ENCODE measurements around the gene TEC.

The TEC gene

GRCh38 chr4:48266781-48267180, 2.9 kb downstream of the TEC start:
- Histone ChIP-seq H3K9ac (ENCODE audit: low read length) (no peak overlapping the region), H3K36me3 (ENCODE audit: insufficient read depth, low read length) (no peaks in the 10 kb centered on the region), H3K27me3 (ENCODE audit: control insufficient read depth in 1 of 2, insufficient read depth in 2 of 2, low read length in 2 of 2) (no peaks in the 10 kb centered on the region), H3K9me3 (ENCODE audit: low read length) (no peaks in the 10 kb centered on the region), H3K4me3 (ENCODE audit: low read depth in 1 of 2, low read length in 2 of 2) (no peak overlapping the region), H3K4me1 (ENCODE audit: insufficient read depth, low read length) (no peaks in the 10 kb centered on the region), H3K27ac (ENCODE audit: low read depth, low read length) (no peak overlapping the region)

GRCh38 chr4:48262926-48263325, 6.7 kb downstream of the TEC start:
- H3K4me1 ChIP-seq (ENCODE audit: insufficient read depth, low read length) = no peaks in the 10 kb centered on the region
- H3K27ac ChIP-seq (ENCODE audit: low read depth, low read length) = no peak overlapping the region
- H3K9ac ChIP-seq (ENCODE audit: low read length) = no peak overlapping the region

GRCh38 chr4:48262484-48262883, 7.2 kb downstream of the TEC start:
- Histone ChIP-seq H3K9ac (ENCODE audit: low read length) (no peak overlapping the region), H3K4me3 (ENCODE audit: low read depth in 1 of 2, low read length in 2 of 2) (no peak overlapping the region), H3K4me1 (ENCODE audit: insufficient read depth, low read length) (no peaks in the 10 kb centered on the region), H3K36me3 (ENCODE audit: insufficient read depth, low read length) (no peaks in the 10 kb centered on the region), H3K27ac (ENCODE audit: low read depth, low read length) (no peak overlapping the region), H3K9me3 (ENCODE audit: low read length) (no peaks in the 10 kb centered on the region), H3K27me3 (ENCODE audit: control insufficient read depth in 1 of 2, insufficient read depth in 2 of 2, low read length in 2 of 2) (no peaks in the 10 kb centered on the region)

More at GRCh38 chr4:48262926-48263325, 6.7 kb downstream of the TEC start:
- no peaks in the 10 kb centered on the region for H3K27me3 ChIP-seq (ENCODE audit: control insufficient read depth in 1 of 2, insufficient read depth in 2 of 2, low read length in 2 of 2)
- no peak overlapping the region for H3K4me3 ChIP-seq (ENCODE audit: low read depth in 1 of 2, low read length in 2 of 2)
- no peaks in the 10 kb centered on the region for H3K9me3 ChIP-seq (ENCODE audit: low read length)
- H3K36me3 ChIP-seq (ENCODE audit: insufficient read depth, low read length) = no peaks in the 10 kb centered on the region

- Histone ChIP-seq H3K27me3 (ENCODE audit: control insufficient read depth in 1 of 2, insufficient read depth in 2 of 2, low read length in 2 of 2) (no peaks in the 10 kb centered on the region), H3K9ac (ENCODE audit: low read length) (no peak overlapping the region), H3K9me3 (ENCODE audit: low read length) (no peaks in the 10 kb centered on the region), H3K36me3 (ENCODE audit: insufficient read depth, low read length) (no peaks in the 10 kb centered on the region), H3K4me1 (ENCODE audit: insufficient read depth, low read length) (no peaks in the 10 kb centered on the region), H3K27ac (ENCODE audit: low read depth, low read length) (no peak overlapping the region), H3K4me3 (ENCODE audit: low read depth in 1 of 2, low read length in 2 of 2) (no peak overlapping the region)
These were observed 8.4 kb downstream of the TEC start for GRCh38 chr4:48261281-48261680.

GRCh38 chr4:48259748-48260147, 9.9 kb downstream of the TEC start:
- Histone ChIP-seq H3K9ac (ENCODE audit: low read length) (no peak overlapping the region), H3K4me1 (ENCODE audit: insufficient read depth, low read length) (no peaks in the 10 kb centered on the region), H3K27ac (ENCODE audit: low read depth, low read length) (no peak overlapping the region), H3K9me3 (ENCODE audit: low read length) (no peaks in the 10 kb centered on the region), H3K27me3 (ENCODE audit: control insufficient read depth in 1 of 2, insufficient read depth in 2 of 2, low read length in 2 of 2) (no peaks in the 10 kb centered on the region), H3K36me3 (ENCODE audit: insufficient read depth, low read length) (no peaks in the 10 kb centered on the region), H3K4me3 (ENCODE audit: low read depth in 1 of 2, low read length in 2 of 2) (no peak overlapping the region)

- no peaks in the 10 kb centered on the region for H3K27me3 ChIP-seq (ENCODE audit: control insufficient read depth in 1 of 2, insufficient read depth in 2 of 2, low read length in 2 of 2)
- no peaks in the 10 kb centered on the region for H3K9me3 ChIP-seq (ENCODE audit: low read length)
- no peaks in the 10 kb centered on the region for H3K4me1 ChIP-seq (ENCODE audit: insufficient read depth, low read length)
- no peak overlapping the region for H3K4me3 ChIP-seq (ENCODE audit: low read depth in 1 of 2, low read length in 2 of 2)
- H3K9ac ChIP-seq (ENCODE audit: low read length) = no peak overlapping the region
- no peaks in the 10 kb centered on the region for H3K36me3 ChIP-seq (ENCODE audit: insufficient read depth, low read length)
- H3K27ac ChIP-seq (ENCODE audit: low read depth, low read length) = no peak overlapping the region
These were observed 10.7 kb downstream of the TEC start for GRCh38 chr4:48258845-48259397.

GRCh38 chr4:48255959-48256342, 13.7 kb downstream of the TEC start:
- no peaks in the 10 kb centered on the region for H3K36me3 ChIP-seq (ENCODE audit: insufficient read depth, low read length)
- H3K9ac ChIP-seq (ENCODE audit: low read length) = no peak overlapping the region
- H3K27ac ChIP-seq (ENCODE audit: low read depth, low read length) = no peak overlapping the region
- no peaks in the 10 kb centered on the region for H3K9me3 ChIP-seq (ENCODE audit: low read length)
- H3K4me3 ChIP-seq (ENCODE audit: low read depth in 1 of 2, low read length in 2 of 2) = no peak overlapping the region
- no peaks in the 10 kb centered on the region for H3K4me1 ChIP-seq (ENCODE audit: insufficient read depth, low read length)
- no peaks in the 10 kb centered on the region for H3K27me3 ChIP-seq (ENCODE audit: control insufficient read depth in 1 of 2, insufficient read depth in 2 of 2, low read length in 2 of 2)

GRCh38 chr4:48255072-48255958, 14.3 kb downstream of the TEC start:
- H3K4me3 ChIP-seq (ENCODE audit: low read depth in 1 of 2, low read length in 2 of 2) = no peak overlapping the region
- no peaks in the 10 kb centered on the region for H3K4me1 ChIP-seq (ENCODE audit: insufficient read depth, low read length)
- no peak overlapping the region for H3K27ac ChIP-seq (ENCODE audit: low read depth, low read length)
- no peaks in the 10 kb centered on the region for H3K27me3 ChIP-seq (ENCODE audit: control insufficient read depth in 1 of 2, insufficient read depth in 2 of 2, low read length in 2 of 2)
- no peaks in the 10 kb centered on the region for H3K36me3 ChIP-seq (ENCODE audit: insufficient read depth, low read length)
- H3K9me3 ChIP-seq (ENCODE audit: low read length) = no peaks in the 10 kb centered on the region
- H3K9ac ChIP-seq (ENCODE audit: low read length) = no peak overlapping the region

- Histone ChIP-seq H3K27me3 (ENCODE audit: control insufficient read depth in 1 of 2, insufficient read depth in 2 of 2, low read length in 2 of 2) (no peaks in the 10 kb centered on the region), H3K4me3 (ENCODE audit: low read depth in 1 of 2, low read length in 2 of 2) (no peak overlapping the region), H3K4me1 (ENCODE audit: insufficient read depth, low read length) (no peaks in the 10 kb centered on the region), H3K9me3 (ENCODE audit: low read length) (no peaks in the 10 kb centered on the region), H3K27ac (ENCODE audit: low read depth, low read length) (no peak overlapping the region), H3K36me3 (ENCODE audit: insufficient read depth, low read length) (no peaks in the 10 kb centered on the region), H3K9ac (ENCODE audit: low read length) (no peak overlapping the region)
These were observed 15.1 kb downstream of the TEC start for GRCh38 chr4:48254381-48255071.

- Histone ChIP-seq H3K27me3 (ENCODE audit: control insufficient read depth in 1 of 2, insufficient read depth in 2 of 2, low read length in 2 of 2) (no peaks in the 10 kb centered on the region), H3K4me3 (ENCODE audit: low read depth in 1 of 2, low read length in 2 of 2) (no peak overlapping the region), H3K27ac (ENCODE audit: low read depth, low read length) (no peak overlapping the region), H3K36me3 (ENCODE audit: insufficient read depth, low read length) (no peaks in the 10 kb centered on the region), H3K9ac (ENCODE audit: low read length) (no peak overlapping the region), H3K9me3 (ENCODE audit: low read length) (no peaks in the 10 kb centered on the region), H3K4me1 (ENCODE audit: insufficient read depth, low read length) (no peaks in the 10 kb centered on the region)
These were observed 17.3 kb downstream of the TEC start for GRCh38 chr4:48252313-48252712.

- H3K27me3 ChIP-seq (ENCODE audit: control insufficient read depth in 1 of 2, insufficient read depth in 2 of 2, low read length in 2 of 2) = no peaks in the 10 kb centered on the region
- H3K27ac ChIP-seq (ENCODE audit: low read depth, low read length) = no peak overlapping the region
- H3K4me1 ChIP-seq (ENCODE audit: insufficient read depth, low read length) = no peaks in the 10 kb centered on the region
- H3K4me3 ChIP-seq (ENCODE audit: low read depth in 1 of 2, low read length in 2 of 2) = no peak overlapping the region
- no peaks in the 10 kb centered on the region for H3K9me3 ChIP-seq (ENCODE audit: low read length)
- H3K9ac ChIP-seq (ENCODE audit: low read length) = no peak overlapping the region
- H3K36me3 ChIP-seq (ENCODE audit: insufficient read depth, low read length) = no peaks in the 10 kb centered on the region
These were observed 18.7 kb downstream of the TEC start for GRCh38 chr4:48250980-48251379.
